NCI-H526 (cell line): Measurements from ENCODE around the gene CDK2.
"Not testable (repeated sequence)": the region's sequence is repeated elsewhere in the genome, so short reads cannot be mapped to it uniquely, and the experiment has no call there.

Experiments
- DNase-seq, 2 experiments: peaks; one replicate each; lab custom pipeline; 2025; lab: John Stamatoyannopoulos, UW

The CDK2 gene

DNA sequence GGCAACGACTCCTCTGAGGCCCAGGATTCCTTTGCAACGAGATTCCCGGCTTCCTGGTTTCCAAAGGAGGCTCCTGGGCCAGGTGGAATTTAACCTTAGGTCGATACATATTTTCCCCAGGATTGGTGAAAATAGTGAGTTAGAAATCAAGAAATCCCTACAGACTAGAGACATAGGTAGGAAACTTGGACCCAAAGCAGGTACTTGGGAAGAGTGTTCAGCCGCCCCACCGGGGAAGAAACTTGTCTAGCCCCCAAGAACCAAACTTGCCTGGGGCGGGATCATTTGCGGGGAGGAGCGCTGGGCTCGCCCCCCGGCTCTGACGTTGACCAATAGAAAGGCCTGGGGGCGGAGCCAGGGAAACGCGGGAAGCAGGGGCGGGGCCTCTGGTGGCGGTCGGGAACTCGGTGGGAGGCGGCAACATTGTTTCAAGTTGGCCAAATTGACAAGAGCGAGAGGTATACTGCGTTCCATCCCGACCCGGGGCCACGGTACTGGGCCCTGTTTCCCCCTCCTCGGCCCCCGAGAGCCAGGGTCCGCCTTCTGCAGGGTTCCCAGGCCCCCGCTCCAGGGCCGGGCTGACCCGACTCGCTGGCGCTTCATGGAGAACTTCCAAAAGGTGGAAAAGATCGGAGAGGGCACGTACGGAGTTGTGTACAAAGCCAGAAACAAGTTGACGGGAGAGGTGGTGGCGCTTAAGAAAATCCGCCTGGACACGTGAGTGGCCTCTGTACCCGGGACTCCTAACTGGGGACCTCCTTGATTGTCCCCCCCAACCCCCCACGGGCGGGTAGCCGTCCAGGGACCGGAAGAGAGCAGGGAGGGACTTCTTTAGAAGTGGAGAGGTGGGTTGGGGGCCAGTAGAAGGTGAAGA, at the start of gene CDK2:
TSS of gene CDK2 (plus strand) at position 423 of the 874 bp plus-strand sequence. CDS start at position 602, 179 bp downstream.
- DNase-seq = peak; percentile 52 to 92

DNA sequence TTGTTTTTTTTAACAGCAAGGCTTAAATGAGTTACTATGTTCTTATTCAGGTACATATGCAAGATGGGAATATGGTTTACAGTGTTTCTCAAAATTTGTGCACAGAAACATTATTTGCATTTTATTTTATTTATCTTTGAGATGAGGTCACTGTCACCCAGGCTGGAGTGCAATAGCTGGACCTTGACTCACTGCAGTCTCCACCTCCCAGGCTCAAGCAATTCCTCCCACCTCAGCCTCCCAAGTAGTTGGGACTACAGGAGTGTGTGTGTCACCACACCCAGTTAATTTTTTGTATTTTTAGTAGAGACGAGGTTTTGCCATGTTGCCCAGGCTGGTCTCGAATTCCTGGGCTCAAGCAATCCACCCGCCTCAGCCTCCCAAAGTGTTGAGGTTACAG, 47.6 kb upstream of the CDK2 start:
- DNase-seq = not testable (repeated sequence)

- no peak for DNase-seq
These were observed 44.5 kb upstream of the CDK2 start for GRCh38 chr12:55922126-55922525.

DNA sequence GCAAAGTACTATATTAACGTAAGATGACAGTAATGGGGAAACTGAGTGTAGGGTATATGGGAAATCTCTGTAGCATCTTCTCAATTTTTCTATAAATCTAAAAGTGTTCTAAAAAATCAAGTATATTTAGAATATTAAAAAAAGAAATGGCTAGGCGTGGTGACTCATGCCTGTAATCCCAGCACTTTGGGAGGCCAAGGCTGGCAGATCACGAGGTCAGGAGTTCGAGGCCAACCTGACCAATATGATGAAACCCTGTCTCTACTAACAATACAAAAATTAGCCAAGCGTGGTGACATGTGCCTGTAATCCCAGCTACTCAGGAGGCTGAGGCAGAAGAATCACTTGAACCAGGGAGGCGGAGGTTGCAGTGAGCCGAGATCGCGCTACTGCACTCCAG, 43.0 kb upstream of the CDK2 start:
- DNase-seq = not testable (repeated sequence)

DNA sequence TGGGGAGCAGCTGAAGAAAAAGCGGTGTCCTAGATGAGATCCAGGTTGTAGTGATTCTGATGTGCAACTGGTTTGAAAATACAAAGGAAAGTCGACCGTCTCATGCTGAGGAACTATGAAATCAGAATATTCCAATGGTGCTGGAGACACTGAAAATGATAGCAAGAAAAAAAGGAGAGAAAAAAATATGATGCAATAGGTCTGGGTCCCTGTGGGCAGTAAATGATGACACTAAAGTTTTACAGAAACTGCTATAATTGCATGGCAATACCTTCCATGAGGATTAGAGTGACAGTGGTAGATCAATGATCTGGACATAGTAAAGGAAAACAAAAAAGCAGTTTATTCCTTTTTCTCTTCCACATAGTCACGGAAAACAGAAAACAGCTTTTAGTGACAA, 41.3 kb upstream of the CDK2 start:
- no peak for DNase-seq

GRCh38 chr12:55925870-55926737, 40.5 kb upstream of the CDK2 start:
- DNase-seq = peak in 1 of 2 experiments; percentile 62

DNA sequence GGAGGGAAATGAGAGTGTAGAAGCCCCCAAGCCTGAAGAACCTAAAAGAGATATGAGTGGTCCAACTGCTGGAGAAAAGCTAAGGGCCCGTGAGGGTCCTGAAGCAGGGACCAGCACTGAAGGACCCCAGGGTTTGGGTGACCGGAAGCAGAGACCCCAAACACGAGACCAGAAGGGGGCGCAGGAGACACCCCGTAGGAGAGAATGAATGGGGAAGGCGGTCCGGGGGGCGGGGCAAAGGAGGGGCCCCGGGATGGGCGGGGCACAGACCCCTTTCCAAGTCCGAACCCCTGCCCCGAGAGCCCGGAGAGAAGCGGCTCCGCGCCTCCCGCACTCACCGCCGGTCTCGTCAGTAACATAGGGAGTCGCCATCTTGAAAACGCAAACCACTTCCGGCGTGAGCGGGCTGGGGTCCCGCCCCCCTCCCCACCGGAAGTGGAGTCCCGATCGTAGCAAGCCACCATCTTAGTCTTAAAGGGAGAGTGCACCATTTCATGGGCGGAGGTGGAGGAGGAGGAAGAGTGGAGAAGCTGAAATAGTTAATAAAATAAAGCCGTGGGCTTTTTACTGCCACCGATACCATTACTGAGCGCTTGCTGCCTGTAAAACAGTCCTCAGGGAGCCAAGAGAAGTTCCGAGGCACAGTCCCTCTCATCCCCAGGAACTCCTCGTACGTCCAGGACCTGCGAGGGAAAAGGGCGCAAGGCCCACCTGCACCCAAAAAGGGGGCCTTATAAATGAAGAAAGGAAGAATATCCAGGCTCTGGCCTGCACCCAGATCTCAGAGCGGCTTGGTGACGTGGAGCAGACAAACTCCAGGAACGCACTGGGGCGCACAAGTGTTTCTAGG, 39.7 kb upstream of the CDK2 start:
- DNase-seq = peak; percentile 95 to 96

- DNase-seq = peak; percentile 61 to 73
These were observed 38.8 kb upstream of the CDK2 start, which contains the start of gene PYM1 for GRCh38 chr12:55927588-55928502. Gene PYM1 (minus strand): TSS chr12:55927894. CDS start chr12:55927761, 133 bp downstream.

DNA sequence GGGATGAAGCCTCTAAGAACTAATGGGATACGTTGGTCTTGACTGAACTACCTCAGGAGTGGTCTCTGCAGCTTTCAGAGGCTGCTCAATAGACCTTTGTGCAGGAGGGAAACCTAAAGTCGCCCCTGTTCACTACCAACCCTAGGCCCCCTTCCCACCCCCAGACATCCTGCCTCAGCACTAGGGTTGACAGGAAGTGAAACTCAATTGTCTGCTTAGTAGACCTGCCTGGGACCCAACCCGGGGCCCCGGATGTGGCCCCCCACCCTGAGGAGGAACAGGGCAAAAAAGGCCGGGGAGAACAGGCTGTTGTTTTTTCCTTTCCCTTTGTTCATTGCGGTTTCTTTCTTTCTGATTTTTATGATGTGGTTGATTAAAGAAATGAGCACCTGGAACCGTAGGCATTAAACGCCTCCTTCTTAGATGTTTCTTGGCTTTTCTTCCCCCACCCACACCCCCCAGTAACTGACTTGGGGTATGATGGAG, 37.3 kb upstream of the CDK2 start:
- no peak for DNase-seq

- DNase-seq = peak; percentile 61 to 78
These were observed 35.8 kb upstream of the CDK2 start, which contains the start of gene DGKA for GRCh38 chr12:55930771-55931316. Gene DGKA (plus strand): TSS chr12:55931162. CDS start chr12:55936504, 5,342 bp downstream.

GRCh38 chr12:55931317-55931779, 35.3 kb upstream of the CDK2 start:
- DNase-seq = peak in 1 of 2 experiments; percentile 48

GRCh38 chr12:55931780-55932550, 34.7 kb upstream of the CDK2 start:
- peak in 1 of 2 experiments; percentile 49 for DNase-seq

GRCh38 chr12:55932551-55932910, 34.1 kb upstream of the CDK2 start:
- peak in 1 of 2 experiments; percentile 21 for DNase-seq

DNA sequence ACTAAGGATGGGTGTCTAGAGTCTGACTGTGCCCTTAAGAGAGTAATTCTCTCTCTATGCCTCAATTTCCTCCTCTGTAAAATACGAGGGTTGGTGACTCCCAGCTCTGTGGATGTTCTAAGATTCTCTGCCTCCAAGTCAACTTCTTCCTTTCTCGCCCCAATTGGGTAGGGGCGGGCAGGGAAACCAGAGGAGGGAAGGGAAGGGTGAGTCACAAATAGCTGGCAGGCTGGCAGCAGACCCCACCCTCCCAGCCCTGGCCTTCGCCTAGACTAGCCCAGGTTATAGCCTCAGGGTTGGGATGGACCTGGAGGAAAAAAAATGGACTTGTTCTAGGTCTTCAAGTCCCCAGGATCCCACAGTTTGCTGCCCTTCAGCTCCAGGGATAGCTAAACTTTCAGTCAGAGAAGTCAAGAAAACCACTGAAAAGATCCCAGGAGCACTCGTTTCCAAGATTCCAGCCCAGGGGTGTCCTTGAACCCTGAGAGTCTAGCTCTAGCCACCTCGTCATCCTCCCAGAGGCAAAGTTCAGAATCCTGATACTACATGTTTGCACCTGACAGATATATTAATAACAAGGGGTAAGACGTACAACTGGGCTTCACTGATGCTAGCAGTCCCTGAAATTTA, 33.3 kb upstream of the CDK2 start:
- DNase-seq = no peak

- no peak for DNase-seq
These were observed 32.6 kb upstream of the CDK2 start for GRCh38 chr12:55933799-55934742.

DNA sequence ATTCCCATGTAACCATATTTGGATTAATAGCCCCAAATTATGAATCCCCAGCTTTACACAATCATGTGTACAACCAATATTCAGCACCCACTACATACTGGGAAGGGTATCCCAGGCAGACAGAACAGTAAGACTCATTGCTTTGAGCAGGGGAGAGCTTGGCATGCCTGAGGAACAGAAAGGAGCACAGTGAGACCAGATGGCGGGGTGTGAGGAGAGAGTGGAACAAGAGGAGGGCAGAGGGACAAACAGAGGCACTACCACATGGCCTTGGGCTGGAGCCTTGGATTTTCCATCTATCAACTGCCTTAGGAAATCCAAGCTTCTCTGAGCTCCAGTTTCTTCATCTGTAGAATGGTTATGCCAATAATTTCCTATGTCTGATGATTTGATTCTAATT, 31.9 kb upstream of the CDK2 start:
- no peak for DNase-seq

- no peak for DNase-seq
These were observed 30.9 kb upstream of the CDK2 start for GRCh38 chr12:55935738-55936151.
